ENCODE results near the gene ZNF254. TPM values are rescaled to one million over a fixed set of nuclear protein-coding genes. Genes with fewer than 3 reads are reported as not detected.

Gene ZNF254
- total RNA-seq, 4 donors from 2014 or later, result 11.7 to 14.3 (median 13.2) TPM

DNA sequence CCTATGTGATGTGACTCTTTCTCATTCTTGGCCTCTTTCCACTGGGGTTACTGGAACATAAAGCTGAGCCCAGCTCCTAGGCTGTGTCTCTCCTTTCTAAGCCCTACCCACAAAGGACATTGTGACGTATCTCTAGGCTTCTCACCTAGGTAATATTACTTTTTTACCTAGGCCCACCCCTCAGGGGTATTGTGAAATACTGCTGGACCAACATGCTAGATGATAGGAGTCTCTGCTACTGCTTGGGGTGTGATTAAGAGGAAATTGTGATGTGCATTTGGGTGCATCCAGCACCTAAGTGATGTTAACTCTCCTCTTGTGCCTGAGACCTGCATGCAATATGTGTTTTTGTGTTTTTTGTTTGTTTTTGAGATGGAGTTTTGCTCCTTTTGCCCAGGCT, 22.8 kb upstream of the ZNF254 start:
- no peak overlapping the region for H3K4me3 ChIP-seq (ENCODE audit: low read depth, poor library complexity, severe bottlenecking)
- DNase-seq (ENCODE audit: low spot score in 2 of 2), result no peak
- 88 to 96% methylated on average over 1 of the region's 1 CpG for WGBS, 2 donors
- no peak for TF ChIP-seq POLR2A (IDR thresholded peaks at IDR 0.05)
- TF ChIP-seq, protein P1, sequence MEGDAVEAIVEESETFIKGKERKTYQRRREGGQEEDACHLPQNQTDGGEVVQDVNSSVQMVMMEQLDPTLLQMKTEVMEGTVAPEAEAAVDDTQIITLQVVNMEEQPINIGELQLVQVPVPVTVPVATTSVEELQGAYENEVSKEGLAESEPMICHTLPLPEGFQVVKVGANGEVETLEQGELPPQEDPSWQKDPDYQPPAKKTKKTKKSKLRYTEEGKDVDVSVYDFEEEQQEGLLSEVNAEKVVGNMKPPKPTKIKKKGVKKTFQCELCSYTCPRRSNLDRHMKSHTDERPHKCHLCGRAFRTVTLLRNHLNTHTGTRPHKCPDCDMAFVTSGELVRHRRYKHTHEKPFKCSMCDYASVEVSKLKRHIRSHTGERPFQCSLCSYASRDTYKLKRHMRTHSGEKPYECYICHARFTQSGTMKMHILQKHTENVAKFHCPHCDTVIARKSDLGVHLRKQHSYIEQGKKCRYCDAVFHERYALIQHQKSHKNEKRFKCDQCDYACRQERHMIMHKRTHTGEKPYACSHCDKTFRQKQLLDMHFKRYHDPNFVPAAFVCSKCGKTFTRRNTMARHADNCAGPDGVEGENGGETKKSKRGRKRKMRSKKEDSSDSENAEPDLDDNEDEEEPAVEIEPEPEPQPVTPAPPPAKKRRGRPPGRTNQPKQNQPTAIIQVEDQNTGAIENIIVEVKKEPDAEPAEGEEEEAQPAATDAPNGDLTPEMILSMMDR (IDR thresholded peaks at IDR 0.05), result no peak
- intact Hi-C loops (cut with DNase I; ENCODE audit: low total_unique reads), result loop anchor here (10.0 kb wide), 1 partner anchor 289 kb away; no protein-coding TSS in a partner anchor

DNA sequence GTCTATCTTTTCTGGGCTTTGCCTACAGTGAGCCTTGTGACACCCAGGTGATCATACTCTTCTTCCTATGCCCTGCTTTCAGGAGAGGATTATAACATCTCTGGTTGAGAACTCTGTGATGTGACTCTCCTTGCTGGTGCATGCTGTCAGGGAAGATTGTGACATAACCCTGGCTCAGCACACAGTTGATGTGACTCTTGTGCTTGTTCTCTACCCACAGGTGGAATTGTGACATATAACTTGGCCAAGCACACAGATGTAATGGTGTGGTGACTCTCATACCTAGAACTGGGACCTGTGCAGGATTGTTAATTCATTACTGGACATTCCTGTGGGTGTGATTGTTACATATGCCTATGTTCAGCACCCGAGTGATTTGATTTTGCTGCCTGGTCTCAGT, 21.7 kb upstream of the ZNF254 start:
- no peak overlapping the region for H3K4me3 ChIP-seq (ENCODE audit: low read depth, poor library complexity, severe bottlenecking)
- intact Hi-C loops (cut with DNase I; ENCODE audit: low total_unique reads), result loop anchor here (10.0 kb wide), 1 partner anchor 290 kb away; no protein-coding TSS in a partner anchor
- WGBS, 2 donors, result 81 to 83% methylated on average over 1 of the region's 1 CpG
- TF ChIP-seq, protein P1 (IDR thresholded peaks at IDR 0.05), result no peak
- no peak for TF ChIP-seq POLR2A (IDR thresholded peaks at IDR 0.05)
- DNase-seq (ENCODE audit: low spot score in 2 of 2), result no peak

DNA sequence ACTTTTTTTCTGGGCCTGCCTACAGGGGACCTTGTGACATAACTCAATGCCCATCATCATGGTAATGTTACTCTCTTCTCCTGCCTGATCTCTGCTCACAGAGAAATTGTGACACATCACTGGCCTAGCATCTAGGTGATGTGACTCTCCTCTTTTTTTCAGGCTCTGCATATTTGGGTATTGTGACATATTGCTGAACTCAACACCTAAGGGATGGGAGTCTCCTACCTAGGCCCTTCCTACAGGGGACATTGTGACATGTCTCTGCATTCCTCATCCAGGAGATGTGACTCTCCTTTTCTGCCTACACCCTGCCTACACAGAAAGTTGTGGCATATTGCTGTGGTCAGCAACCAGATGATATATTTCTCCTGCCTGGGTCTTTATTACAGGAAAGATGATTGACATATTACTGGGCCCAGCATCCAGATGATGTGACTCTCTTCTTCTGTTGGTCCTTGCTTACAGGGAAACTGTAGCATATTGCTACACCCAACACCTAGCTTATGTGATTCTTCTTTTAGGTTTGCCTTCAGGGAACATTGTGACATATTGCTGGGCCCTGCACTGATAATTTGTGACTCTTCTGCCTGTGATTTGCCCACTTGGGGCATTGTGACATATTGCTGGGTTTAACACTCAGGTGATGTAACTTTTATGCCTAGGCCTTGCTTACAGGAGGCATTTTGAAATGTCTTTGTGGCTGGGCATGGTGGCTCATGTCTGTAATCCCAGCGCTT, 21.0 kb upstream of the ZNF254 start:
- WGBS, 2 donors, result 95% methylated on average over 1 of the region's 1 CpG
- no peak for DNase-seq (ENCODE audit: low spot score in 2 of 2)
- intact Hi-C loops (cut with DNase I; ENCODE audit: low total_unique reads), result loop anchor here (10.0 kb wide), 1 partner anchor 291 kb away; no protein-coding TSS in a partner anchor
- TF ChIP-seq, protein P1 (IDR thresholded peaks at IDR 0.05), result no peak
- TF ChIP-seq POLR2A (IDR thresholded peaks at IDR 0.05), result no peak
- no peak overlapping the region for H3K4me3 ChIP-seq (ENCODE audit: low read depth, poor library complexity, severe bottlenecking)

DNA sequence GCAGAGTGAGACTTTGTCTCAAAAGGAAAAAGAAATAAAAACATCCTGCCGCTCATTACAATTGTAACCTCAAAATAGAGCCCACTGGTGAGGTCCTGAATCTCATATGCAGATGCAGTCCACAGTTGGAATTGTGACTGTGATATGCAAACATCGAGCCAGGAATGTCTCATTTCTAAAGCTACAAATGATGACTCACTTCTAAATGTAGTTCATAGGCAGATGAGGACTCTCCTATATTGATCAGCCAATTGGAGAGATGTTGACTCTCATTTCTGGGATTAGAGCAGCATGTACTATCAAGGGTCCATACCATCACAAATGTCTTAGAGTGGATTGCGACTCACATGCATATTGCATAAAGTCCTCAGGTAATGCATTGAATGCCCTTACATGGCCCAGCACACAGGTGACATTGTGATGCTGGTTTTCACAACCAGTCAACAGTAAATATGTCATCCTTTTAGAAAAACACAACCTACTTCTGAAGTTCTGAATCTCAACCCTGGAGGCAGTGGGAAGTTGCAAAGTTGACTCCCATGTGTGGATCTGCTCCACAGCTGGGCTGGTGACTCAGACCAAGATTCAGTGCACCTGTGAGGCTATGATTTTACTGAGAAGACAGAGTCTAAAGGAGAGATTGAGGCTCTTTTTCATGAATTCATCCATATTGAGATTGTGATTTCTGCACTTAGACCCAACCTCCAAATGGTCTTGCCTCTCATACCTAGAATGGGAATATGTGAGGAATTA, 16.9 kb upstream of the ZNF254 start:
- no peak for TF ChIP-seq POLR2A (IDR thresholded peaks at IDR 0.05)
- TF ChIP-seq, protein P1 (IDR thresholded peaks at IDR 0.05), result no peak
- WGBS, 2 donors, result 87 to 89% methylated on average over 3 of the region's 3 CpGs
- intact Hi-C loops (cut with DNase I; ENCODE audit: low total_unique reads), result loop anchor here (10.0 kb wide), 1 partner anchor 295 kb away; no protein-coding TSS in a partner anchor

DNA sequence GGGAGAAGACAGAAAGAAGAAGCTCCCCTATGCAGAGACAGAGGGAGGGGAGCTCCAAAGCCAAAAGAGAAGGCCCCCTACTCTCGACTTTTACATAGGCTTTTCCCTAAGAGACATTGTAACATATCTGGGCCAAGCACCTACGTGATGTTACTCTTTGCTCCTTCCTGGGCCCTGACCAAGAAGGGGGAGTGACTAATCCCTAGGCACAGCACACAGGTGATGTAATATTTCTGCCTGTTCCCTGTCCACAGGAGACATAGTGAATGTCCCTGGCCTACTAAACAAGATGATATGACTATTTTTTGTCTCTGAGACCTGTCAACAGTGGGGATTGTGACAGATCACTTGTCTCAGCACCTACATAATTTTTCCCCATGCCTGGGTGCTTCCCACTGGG, 15.9 kb upstream of the ZNF254 start:
- intact Hi-C loops (cut with DNase I; ENCODE audit: low total_unique reads), result no loop called here
- 81 to 86% methylated on average over 2 of the region's 2 CpGs for WGBS, 2 donors
- no peak overlapping the region for H3K4me3 ChIP-seq (ENCODE audit: low read depth, poor library complexity, severe bottlenecking)
- TF ChIP-seq, protein P1 (IDR thresholded peaks at IDR 0.05), result no peak
- TF ChIP-seq POLR2A (IDR thresholded peaks at IDR 0.05), result no peak
- peak in 1 of 2 donors; percentile 12 for DNase-seq (ENCODE audit: low spot score in 2 of 2)

More for the DNA sequence above, 16.9 kb upstream of the ZNF254 start:
- DNase-seq (ENCODE audit: low spot score in 2 of 2), result peak in 1 of 2 donors; percentile 12
- no peak overlapping the region for H3K4me3 ChIP-seq (ENCODE audit: low read depth, poor library complexity, severe bottlenecking)

Data from lower leg skin (tissue), 4 donors.